ENCODE results near the gene HNRNPU. TPM values are rescaled to one million over a fixed set of nuclear protein-coding genes. Genes with fewer than 3 reads are reported as not detected.

Gene HNRNPU
- total RNA-seq, 1 experiment from 2014 or later = 536 TPM

- TF ChIP-seq ZNF281 (CRISPR knock-in tag; IDR thresholded peaks at IDR 0.05) = peak; percentile 84; the same call in 1 of the 2 replicates
- TF ChIP-seq NFATC4 (CRISPR knock-in tag; IDR thresholded peaks at IDR 0.05) = peak; percentile 75
- 0 out of 2 replicates have a peak, but pooled peaks have one; percentile 23 for TF ChIP-seq IRF2 (CRISPR knock-in tag; IDR thresholded peaks at IDR 0.05; ENCODE audit: borderline replicate concordance, low read depth)
- TF ChIP-seq SOX15 (CRISPR knock-in tag; IDR thresholded peaks at IDR 0.05) = no peak
- peak; percentile 97 for TF ChIP-seq ZNF121 (CRISPR knock-in tag; IDR thresholded peaks at IDR 0.05)
- TF ChIP-seq MLX (CRISPR knock-in tag; IDR thresholded peaks at IDR 0.05) = no peak
- TF ChIP-seq SP1 (CRISPR knock-in tag; conservative IDR thresholded peaks at IDR 0.05) = peak; percentile 88
- peak; percentile 28; the same call in 1 of the 2 replicates for TF ChIP-seq ZNF671 (CRISPR knock-in tag; IDR thresholded peaks at IDR 0.05)
- 0 out of 2 replicates have a peak, but pooled peaks have one; percentile 15 for TF ChIP-seq ZNF532 (CRISPR knock-in tag; IDR thresholded peaks at IDR 0.05; ENCODE audit: borderline replicate concordance)
- TF ChIP-seq ERG (CRISPR knock-in tag; IDR thresholded peaks at IDR 0.05) = peak; percentile 36; the same call in 1 of the 2 replicates
- TF ChIP-seq USF1 (CRISPR knock-in tag; IDR thresholded peaks at IDR 0.05) = 0 out of 2 replicates have a peak, but pooled peaks have one; percentile 35
- peak; percentile 53; the same call in 1 of the 2 replicates for TF ChIP-seq TP53 (CRISPR knock-in tag; IDR thresholded peaks at IDR 0.05)
- peak; percentile 87 for TF ChIP-seq ZMAT4 (CRISPR knock-in tag; IDR thresholded peaks at IDR 0.05)
- 0 out of 2 replicates have a peak, but pooled peaks have one; percentile 39 for TF ChIP-seq RELA (CRISPR knock-in tag; IDR thresholded peaks at IDR 0.05; ENCODE audit: borderline replicate concordance)
- peak; percentile 50; the same call in 1 of the 2 replicates for TF ChIP-seq TEAD1 (CRISPR knock-in tag; IDR thresholded peaks at IDR 0.05)
- no peak for TF ChIP-seq SMAD4 (CRISPR knock-in tag; IDR thresholded peaks at IDR 0.05)
- TF ChIP-seq ATF6 (CRISPR knock-in tag; IDR thresholded peaks at IDR 0.05) = no peak
- peak; percentile 88; the same call in 1 of the 2 replicates for TF ChIP-seq NFE2L1 (CRISPR knock-in tag; IDR thresholded peaks at IDR 0.05)
- peak; percentile 74; the same call in 1 of the 2 replicates for TF ChIP-seq AR (CRISPR knock-in tag; IDR thresholded peaks at IDR 0.05)
- no peak for TF ChIP-seq PREB (CRISPR knock-in tag; IDR thresholded peaks at IDR 0.05; ENCODE audit: borderline replicate concordance)
- peak; percentile 33; the same call in 1 of the 2 replicates for TF ChIP-seq FOXP1 (CRISPR knock-in tag; IDR thresholded peaks at IDR 0.05; ENCODE audit: borderline replicate concordance)
Measured at GRCh38 chr1:244835276-244836134, 28.8 kb downstream of the HNRNPU start, which contains the start of gene COX20 (continued).

Measured in WTC11 (cell line).